Measurements from ENCODE around the gene STRADA. TPM values are rescaled to one million over a fixed set of nuclear protein-coding genes. Genes with fewer than 3 reads are reported as not detected.

Gene STRADA
- total RNA-seq, 1 experiment from 2014 or later = 33.4 TPM

DNA sequence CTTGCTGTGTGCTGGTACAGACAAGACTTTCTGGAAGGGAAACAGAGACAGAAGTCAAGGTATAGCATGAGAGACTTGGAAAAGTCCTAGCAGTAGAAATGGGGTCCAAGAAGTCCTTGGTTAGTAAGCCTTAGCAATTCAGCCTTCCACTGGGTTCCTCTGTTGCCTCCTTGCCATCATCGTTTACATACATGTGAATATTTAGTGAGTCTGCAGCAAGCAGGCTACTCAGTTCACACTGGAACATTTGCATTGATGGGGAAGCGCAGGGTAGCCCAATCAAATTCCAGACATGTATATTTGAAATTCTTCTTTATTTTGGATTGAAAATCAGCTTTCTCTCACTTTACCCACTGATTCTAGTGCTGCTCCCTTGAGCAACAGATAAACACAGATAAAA lies 68.7 kb downstream of the STRADA start:
- H3K36me3 ChIP-seq (replicated peaks; ENCODE audit: control insufficient read depth, insufficient read depth, low read length) = no peaks in the 10 kb centered on the region; the same call in 1 of the 2 replicates
- DNase-seq = no peak
- H3K4me3 ChIP-seq (ENCODE audit: insufficient read depth, low read depth, low read length) = no peak overlapping the region
- H3K27me3 ChIP-seq (ENCODE audit: control insufficient read depth, insufficient read depth, low read length) = no peaks in the 10 kb centered on the region

- no peaks in the 10 kb centered on the region; the same call in 1 of the 2 replicates for H3K36me3 ChIP-seq (replicated peaks; ENCODE audit: control insufficient read depth, insufficient read depth, low read length)
- H3K4me3 ChIP-seq (ENCODE audit: insufficient read depth, low read depth, low read length) = no peak overlapping the region
- no peaks in the 10 kb centered on the region for H3K27me3 ChIP-seq (ENCODE audit: control insufficient read depth, insufficient read depth, low read length)
- DNase-seq = no peak
Observed at GRCh38 chr17:63665527-63666214, 75.9 kb downstream of the STRADA start.

- no peaks in the 10 kb centered on the region for H3K27me3 ChIP-seq (ENCODE audit: control insufficient read depth, insufficient read depth, low read length)
- H3K36me3 ChIP-seq (replicated peaks; ENCODE audit: control insufficient read depth, insufficient read depth, low read length) = peaks cover 3% of the 10 kb centered on the region
- no peak overlapping the region for H3K4me3 ChIP-seq (ENCODE audit: insufficient read depth, low read depth, low read length)
- DNase-seq = no peak
Observed at GRCh38 chr17:63659850-63660249, 81.7 kb downstream of the STRADA start.

GRCh38 chr17:63658366-63658765 lies 83.2 kb downstream of the STRADA start:
- H3K36me3 ChIP-seq (replicated peaks; ENCODE audit: control insufficient read depth, insufficient read depth, low read length) = peaks cover 3% of the 10 kb centered on the region
- no peak for DNase-seq
- H3K4me3 ChIP-seq (ENCODE audit: insufficient read depth, low read depth, low read length) = no peak overlapping the region
- no peaks in the 10 kb centered on the region for H3K27me3 ChIP-seq (ENCODE audit: control insufficient read depth, insufficient read depth, low read length)

GRCh38 chr17:63657786-63658185 lies 83.8 kb downstream of the STRADA start:
- peaks cover 3% of the 10 kb centered on the region for H3K36me3 ChIP-seq (replicated peaks; ENCODE audit: control insufficient read depth, insufficient read depth, low read length)
- no peak for DNase-seq
- H3K4me3 ChIP-seq (ENCODE audit: insufficient read depth, low read depth, low read length) = no peak overlapping the region
- no peaks in the 10 kb centered on the region for H3K27me3 ChIP-seq (ENCODE audit: control insufficient read depth, insufficient read depth, low read length)

GRCh38 chr17:63653050-63653449 lies 88.5 kb downstream of the STRADA start:
- no peaks in the 10 kb centered on the region for H3K27me3 ChIP-seq (ENCODE audit: control insufficient read depth, insufficient read depth, low read length)
- peaks cover 3% of the 10 kb centered on the region for H3K36me3 ChIP-seq (replicated peaks; ENCODE audit: control insufficient read depth, insufficient read depth, low read length)
- no peak for DNase-seq
- H3K4me3 ChIP-seq (ENCODE audit: insufficient read depth, low read depth, low read length) = no peak overlapping the region

Other genes with a start within 250 kb of the STRADA start
- 1.5 and 1.6 TPM in 2 replicates for gene KCNH6, start 218.4 kb downstream of the STRADA start, total RNA-seq (2014; rRNA removed; shearing (Covaris generic))
- 60.8 and 68.2 TPM in 2 replicates for gene DCAF7, start 191.3 kb downstream of the STRADA start, total RNA-seq (2014; rRNA removed; shearing (Covaris generic))
- 20.0 and 22.2 TPM in 2 replicates for gene TACO1, start 140.9 kb downstream of the STRADA start, total RNA-seq (2014; rRNA removed; shearing (Covaris generic))
- 37.6 and 38.2 TPM in 2 replicates for gene MAP3K3, start 119.4 kb downstream of the STRADA start, total RNA-seq (2014; rRNA removed; shearing (Covaris generic))
- 116 and 190 TPM in 2 replicates for gene LIMD2, start 41.7 kb downstream of the STRADA start, total RNA-seq (2014; rRNA removed; shearing (Covaris generic))
- gene CCDC47, start 31.8 kb upstream of the STRADA start, total RNA-seq (2014; rRNA removed; shearing (Covaris generic)) = 30.6 and 36.4 TPM in 2 replicates
- 34.5 and 41.8 TPM in 2 replicates for gene DDX42, start 32.4 kb upstream of the STRADA start, total RNA-seq (2014; rRNA removed; shearing (Covaris generic))
- 29.9 and 34.9 TPM in 2 replicates for gene PSMC5, start 85.6 kb upstream of the STRADA start, total RNA-seq (2014; rRNA removed; shearing (Covaris generic))
- 30.0 and 54.1 TPM in 2 replicates for gene FTSJ3, start 85.9 kb upstream of the STRADA start, total RNA-seq (2014; rRNA removed; shearing (Covaris generic))
- gene SMARCD2, start 100.9 kb upstream of the STRADA start, total RNA-seq (2014; rRNA removed; shearing (Covaris generic)) = 141 and 144 TPM in 2 replicates
- gene CSH2, start 131.9 kb upstream of the STRADA start, total RNA-seq (2014; rRNA removed; shearing (Covaris generic)) = not detected in 2 replicates
- not detected in 2 replicates for gene GH2, start 140.1 kb upstream of the STRADA start, total RNA-seq (2014; rRNA removed; shearing (Covaris generic))
- gene CSH1, start 154.8 kb upstream of the STRADA start, total RNA-seq (2014; rRNA removed; shearing (Covaris generic)) = 0.30 TPM in 1 of 2 replicates, not detected in the other
- not detected in 2 replicates for gene CSHL1, start 169.5 kb upstream of the STRADA start, total RNA-seq (2014; rRNA removed; shearing (Covaris generic))
- not detected in 2 replicates for gene GH1, start 177.0 kb upstream of the STRADA start, total RNA-seq (2014; rRNA removed; shearing (Covaris generic))
- gene CD79B, start 190.5 kb upstream of the STRADA start, total RNA-seq (2014; rRNA removed; shearing (Covaris generic)) = 2.4 and 2.6 TPM in 2 replicates
- 4.8 and 6.8 TPM in 2 replicates for gene SCN4A, start 231.1 kb upstream of the STRADA start, total RNA-seq (2014; rRNA removed; shearing (Covaris generic))